Activated T-cell treated with anti-CD3 and anti-CD28 coated beads for 24 hours (primary cell): Measurements from ENCODE around the gene CELA2B.
"Not testable (repeated sequence)": the region's sequence is repeated elsewhere in the genome, so short reads cannot be mapped to it uniquely, and the experiment has no call there.

ENCODE experiments used
- DNase-seq: peaks from one replicate; pipeline ENCODE4 v3.0.0-alpha.2; 2020; ENCODE audit warnings: low read depth

The CELA2B gene

GRCh38 chr1:15445390-15446122 lies 30.3 kb upstream of the CELA2B start:
- no peak for DNase-seq

DNA sequence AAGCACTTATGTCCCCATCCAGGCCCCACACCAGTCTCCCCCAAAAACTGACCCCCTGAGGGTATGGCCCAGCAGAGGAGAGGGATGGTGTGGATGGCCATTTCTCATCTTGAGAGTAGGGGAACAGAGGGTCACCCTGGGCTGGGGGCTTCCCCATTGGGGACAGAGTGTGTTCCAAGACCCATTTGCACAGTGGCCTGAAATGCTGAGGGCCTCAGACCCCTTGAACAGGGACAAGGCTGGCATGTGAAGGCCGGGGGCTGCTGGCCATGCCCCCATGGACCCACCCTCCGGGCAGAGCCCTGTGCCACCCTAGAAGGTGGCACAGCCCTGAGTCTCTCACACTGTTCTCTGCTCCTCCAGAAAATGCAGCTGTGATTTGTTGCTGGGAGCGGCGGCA lies 29.7 kb upstream of the CELA2B start:
- no peak for DNase-seq

DNA sequence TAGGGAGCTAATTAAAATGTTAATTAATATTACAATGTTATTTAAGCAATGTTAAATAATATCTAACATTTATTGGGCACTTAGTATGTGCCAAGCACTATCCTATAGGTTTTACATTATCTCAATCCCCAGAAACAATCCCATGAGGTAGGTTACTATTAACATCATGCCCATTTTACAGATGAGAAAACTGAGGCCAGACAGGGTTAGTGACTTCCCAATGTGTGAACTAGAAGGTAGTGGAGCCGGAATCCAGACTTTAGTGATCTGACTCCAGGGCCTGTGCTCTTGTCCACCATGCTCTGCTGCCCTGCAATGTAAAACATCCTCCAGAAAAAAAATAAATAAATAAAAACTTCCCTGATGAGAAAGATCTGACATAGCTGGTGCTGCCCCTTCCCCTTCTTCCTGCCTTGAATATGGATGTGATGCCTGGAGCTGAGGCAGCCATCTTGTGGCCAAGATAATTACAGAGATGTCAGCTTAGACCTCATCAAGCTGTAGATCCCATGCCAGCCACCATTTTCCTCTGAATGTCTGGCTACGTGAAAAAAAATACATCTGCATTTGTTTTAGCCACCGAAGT lies 26.9 kb upstream of the CELA2B start:
- no peak for DNase-seq

GRCh38 chr1:15449567-15449966 lies 26.3 kb upstream of the CELA2B start:
- DNase-seq, result no peak

DNA sequence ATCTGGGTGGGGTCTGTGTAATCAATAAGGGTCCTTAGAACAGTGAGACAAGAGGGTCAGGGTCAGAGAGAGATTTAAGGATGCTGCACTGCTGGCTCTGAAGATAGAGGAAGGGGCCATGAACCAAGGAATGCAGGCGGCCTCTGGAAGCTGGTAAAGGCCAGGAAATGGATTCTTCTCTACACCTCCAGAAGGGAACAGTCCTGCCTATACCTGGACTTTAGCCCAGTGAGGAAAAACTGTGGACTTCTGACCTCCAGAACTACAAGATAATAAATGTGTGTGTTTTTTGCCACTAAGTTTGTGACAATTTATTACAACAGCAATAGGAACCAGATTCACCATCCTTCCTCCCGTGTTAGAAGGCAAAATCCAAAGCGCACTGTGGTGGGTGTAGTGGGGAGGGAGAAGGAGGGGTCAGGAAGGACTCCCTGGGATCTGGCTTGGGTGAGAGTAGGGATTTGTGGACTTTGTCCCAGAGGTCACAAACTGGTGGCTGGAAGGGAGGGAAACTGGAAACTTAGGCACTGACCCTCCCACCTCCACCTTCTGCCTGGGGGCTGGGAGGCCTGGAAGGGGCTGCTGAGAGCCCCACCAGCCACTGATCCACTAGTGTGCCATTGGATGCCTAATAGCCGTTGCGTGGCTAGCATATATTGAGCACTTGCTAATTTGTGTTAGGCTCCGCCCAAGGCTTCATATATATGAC lies 24.7 kb upstream of the CELA2B start:
- no peak for DNase-seq

GRCh38 chr1:15452216-15452615 lies 23.7 kb upstream of the CELA2B start:
- no peak for DNase-seq

DNA sequence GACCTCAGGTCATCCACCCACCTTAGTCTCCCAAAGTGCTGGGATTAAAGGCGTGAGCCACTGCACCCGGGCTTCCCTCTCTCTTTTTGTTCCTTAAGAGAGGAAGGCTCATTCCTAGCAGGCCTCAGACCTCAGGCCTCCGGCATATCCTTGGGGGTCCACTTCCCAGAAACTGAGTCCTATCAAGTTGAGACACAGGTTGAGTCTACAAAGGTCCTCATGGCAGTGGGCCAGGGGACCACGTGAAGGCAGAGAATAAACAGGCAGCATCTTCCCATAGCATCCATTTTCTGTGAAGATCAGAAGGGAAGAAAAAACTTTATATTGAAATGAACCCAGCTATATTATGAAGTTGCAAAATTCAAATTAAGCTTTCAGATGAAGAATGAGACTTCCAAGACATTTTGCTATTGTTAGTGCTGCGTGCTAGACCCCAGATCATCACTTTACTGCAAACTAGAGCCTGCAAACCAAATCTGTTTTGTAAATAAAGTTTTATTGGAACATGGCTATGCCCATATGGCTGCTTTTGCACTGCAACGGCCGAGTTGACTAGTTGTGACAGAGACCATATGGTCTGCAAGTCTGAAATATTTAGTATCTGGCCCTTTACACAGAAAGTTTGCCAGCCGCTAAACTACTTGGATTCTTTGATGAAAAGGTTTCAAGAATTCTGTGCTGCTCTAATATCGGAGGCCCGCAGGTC lies 22.9 kb upstream of the CELA2B start:
- DNase-seq, result no peak

DNA sequence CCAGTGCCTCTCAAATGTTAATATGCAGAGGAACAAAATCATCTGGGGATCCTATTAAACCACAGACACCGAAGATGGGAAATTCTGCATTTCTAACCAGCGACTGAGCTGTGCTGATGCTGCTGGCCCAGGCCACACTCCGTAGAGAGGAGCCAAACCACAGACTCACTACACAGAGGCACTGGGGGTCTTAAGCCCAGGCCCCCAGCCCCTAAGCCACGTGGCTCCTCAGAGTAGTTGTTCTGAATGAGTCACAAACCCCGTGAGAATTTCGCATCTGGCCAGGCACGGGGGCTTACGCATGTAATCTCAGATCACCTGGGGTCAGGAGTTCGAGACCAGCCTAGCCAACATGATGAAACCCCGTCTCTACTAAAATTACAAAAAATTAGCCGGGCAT lies 22.2 kb upstream of the CELA2B start:
- DNase-seq, result no peak

GRCh38 chr1:15454256-15454655 lies 21.6 kb upstream of the CELA2B start:
- no peak for DNase-seq

DNA sequence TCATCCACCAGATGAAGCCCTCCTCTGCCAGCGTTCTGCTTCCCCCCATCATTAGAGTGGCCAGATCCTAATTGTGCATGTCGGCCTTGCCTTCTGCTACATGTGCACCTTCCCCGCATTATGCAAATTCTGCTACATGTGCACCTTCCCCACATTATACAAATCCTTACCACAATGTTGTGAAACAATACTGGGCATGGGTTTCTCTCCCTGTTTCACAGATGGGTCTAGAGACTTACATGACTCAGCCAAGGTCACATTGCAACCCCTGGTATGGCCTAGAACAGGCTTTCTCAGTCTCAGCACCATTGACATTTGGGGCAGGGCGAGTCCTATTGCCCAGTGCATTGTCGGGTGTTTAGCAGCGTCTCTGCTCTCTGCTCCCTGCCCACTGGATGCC lies 20.4 kb upstream of the CELA2B start:
- no peak for DNase-seq

GRCh38 chr1:15456313-15456954 lies 19.5 kb upstream of the CELA2B start, which contains the start of gene CELA2A:
CELA2A (plus strand) TSS chr1:15456732; CDS start chr1:15456754, 22 bp downstream.
- DNase-seq, result no peak

DNA sequence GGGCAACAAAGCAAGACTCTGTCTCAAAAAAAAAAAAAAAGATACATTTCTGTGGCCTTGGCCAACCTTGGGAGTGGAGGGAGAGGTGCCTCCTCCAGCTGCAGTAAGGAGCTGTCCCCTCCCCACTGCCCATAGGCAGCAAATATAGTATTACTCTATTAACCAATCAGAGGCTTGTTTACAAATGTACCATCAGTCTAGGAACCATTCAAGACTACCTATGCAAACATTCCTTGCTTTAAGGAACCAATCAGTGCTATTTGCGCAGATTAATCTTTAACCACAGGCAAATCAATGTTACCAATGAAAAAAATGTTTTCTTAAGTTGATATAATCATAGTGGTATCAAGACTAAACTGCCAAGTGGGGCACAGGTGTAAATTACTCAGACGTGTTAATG lies 18.3 kb upstream of the CELA2B start:
- no peak for DNase-seq

GRCh38 chr1:15458388-15458787 lies 17.5 kb upstream of the CELA2B start:
- not testable (repeated sequence) for DNase-seq

DNA sequence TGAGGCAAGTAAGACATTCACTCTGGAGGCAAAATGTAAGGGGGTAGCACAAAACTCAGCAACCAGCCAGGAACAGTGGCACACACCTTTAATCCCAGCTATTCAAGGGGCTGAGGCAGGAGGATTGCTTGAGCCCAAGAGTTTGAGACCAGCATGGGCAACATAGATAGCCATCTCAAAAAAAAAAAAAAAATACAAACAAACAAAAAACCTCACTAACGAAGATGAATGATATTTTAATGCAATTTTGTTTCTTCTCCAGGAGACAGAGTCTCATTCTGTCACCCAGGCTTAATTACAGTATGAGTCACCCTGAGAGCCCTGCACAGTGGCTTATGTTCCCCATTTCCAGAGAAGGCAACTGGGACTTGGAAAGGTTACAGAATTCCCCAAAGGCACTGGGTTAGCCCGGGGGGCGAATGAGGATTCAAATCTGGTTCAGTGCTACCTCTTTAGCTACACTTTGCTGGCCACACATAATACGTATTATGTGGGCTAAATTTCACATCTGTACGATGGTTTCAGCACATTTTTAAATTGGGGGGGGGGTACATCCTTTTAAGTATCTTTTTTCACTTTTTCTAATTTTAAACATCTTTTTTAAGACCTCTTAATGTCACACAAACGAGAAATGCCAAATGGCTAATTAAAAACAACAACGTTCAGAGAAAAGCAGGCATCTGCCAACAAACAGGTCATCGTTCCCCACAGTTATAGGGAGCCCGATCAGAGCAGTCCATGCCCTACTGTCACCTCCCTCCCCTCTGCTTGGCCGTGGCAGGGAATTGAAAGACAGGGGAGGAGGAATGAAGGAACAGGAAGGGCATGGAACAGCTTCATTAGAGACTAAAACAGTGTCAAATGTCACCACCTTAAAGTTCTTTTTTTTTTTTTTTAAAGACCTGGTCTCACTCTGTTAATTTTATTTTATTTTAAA lies 15.9 kb upstream of the CELA2B start:
- DNase-seq, result no peak

DNA sequence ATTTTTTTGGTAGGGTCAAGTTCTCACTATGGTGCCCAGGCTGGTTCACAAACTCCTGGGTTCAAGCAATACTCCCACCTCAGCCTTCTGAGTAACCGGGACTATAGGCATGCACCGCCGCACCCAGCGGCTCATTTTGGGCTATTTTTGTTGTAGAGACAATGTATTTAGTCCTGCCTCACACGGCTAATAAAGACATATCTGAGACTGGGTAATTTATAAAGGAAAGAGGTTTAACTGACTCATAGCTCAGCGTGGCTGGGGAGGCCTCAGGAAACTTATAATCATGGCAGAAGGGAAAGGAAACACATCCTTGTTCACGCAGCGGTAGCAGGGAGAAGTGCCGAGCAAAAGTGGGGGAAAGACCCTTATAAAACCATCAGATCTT lies 15.2 kb upstream of the CELA2B start:
- DNase-seq, result no peak

GRCh38 chr1:15463064-15463800 lies 12.7 kb upstream of the CELA2B start:
- DNase-seq, result not testable (repeated sequence)

DNA sequence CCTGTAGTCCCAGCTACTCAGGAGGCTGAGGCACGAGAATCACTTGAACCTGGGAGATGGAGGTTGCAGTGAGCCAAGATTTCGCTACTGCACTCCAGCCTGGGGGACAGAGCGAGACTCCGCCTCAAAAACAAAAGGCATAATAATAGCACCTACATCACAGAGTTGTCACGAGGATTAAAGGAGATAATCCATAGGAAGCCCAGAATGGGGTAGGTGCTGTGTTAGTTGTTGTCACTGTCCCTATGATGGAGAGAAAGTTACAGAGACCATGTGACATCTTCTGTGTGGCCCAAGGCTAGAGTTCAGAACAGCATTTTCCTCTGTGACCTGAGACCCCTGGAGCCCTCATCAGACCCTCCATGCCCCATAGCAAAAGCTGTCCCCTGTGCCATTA lies 12.0 kb upstream of the CELA2B start:
- DNase-seq, result not testable (repeated sequence)

GRCh38 chr1:15465674-15466073 lies 10.2 kb upstream of the CELA2B start:
- DNase-seq, result no peak

DNA sequence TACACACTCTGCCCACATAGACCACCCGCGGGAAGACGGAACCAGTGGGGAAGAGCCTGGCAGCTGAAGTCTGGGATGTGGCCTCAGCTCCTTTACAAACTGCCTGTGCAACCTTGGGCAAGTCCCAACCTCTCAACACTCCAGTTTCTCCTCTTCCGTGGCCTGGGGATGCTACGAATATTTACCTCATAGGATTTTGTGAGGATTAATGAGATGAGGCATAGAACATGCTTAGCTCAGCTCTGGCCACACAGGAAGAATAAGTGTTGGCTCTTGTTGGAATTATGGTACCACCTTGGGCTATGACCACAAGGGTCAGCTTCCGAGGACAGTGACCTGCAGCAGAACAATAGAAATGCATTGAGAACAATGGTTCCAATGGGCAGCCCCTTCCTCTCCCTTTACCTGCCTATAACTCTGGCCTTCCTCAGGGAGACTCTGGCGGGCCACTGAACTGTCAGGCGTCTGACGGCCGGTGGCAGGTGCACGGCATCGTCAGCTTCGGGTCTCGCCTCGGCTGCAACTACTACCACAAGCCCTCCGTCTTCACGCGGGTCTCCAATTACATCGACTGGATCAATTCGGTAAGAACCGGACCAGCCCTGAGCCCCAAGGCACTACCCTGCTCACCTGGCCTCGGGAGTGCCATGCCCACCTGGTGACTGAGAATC lies 8.8 kb upstream of the CELA2B start:
- DNase-seq, result not testable (repeated sequence)

DNA sequence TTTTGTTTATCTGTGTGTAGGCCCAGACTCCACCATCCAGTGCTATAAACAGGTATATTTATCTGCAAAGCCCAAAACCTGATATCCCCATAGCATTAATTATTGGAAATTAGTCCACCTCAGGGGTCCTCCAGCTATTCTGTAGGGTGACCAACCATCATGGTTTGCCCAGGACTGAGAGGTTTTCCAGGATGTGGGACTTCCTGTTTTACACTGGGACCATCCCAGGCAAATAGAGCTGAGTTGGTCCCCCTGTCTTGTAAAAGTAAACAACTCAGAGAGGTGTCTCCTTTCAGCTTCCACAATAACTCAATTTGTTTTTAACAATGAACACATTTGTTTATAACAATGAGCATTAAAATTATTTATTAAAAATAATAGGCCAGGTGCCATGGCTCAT lies 7.8 kb upstream of the CELA2B start:
- no peak for DNase-seq
